Measurements from ENCODE around the gene ENDOG. TPM values are rescaled to one million over a fixed set of nuclear protein-coding genes. Genes with fewer than 3 reads are reported as not detected.

ENDOG gene
- total and polyA plus RNA-seq, 9 donors = 16.7 to 27.8 (median 21.8) TPM

DNA sequence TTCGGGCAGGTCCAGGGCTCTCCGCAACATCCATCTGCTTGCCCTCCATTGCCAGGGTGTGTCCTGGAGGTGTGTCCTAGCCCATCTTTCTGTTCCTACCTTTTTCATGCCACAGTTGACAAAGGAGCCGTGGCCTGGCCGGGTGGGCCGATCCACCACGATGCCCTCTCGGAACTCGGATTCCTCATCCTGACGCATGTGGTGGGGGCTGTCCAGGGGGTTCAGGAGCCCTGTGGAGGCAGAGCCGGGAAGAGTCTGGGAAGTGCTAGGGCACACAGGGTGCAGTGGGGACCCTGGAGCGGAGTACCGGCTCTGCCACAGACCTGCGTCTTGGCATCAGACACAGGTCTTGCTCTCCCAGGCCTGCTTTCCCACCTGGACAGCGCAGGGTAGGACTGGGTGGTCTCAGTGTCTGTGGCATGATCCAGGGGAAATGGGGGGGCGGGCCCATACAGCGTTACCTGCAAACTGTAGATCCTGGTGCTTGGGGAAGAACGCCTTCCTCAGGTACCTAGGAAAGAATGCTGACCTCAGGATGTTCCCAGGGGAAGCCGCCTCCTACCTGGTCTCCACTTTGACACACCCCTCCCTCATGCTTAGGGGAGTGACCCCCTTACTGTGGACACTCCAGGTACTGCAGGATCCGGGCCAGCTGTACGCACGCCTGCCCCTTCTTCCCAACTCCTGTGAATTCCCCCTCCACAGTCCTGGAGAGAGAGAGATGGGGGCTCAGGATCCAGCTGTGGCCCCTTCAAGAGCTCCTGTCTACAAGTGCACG, 7.8 kb downstream of the ENDOG start:
- H3K4me3 ChIP-seq (ENCODE audit: low read length) = no peak overlapping the region
- no peaks in the 10 kb centered on the region for H3K9me3 ChIP-seq (replicated peaks; ENCODE audit: control insufficient read depth, low read depth, low read length)
- H3K4me1 ChIP-seq (ENCODE audit: control insufficient read depth, insufficient read depth, low read length) = peaks cover 17% of the 10 kb centered on the region
- 93% methylated on average over 16 of the region's 22 CpGs for WGBS (ENCODE audit: insufficient coverage)
- H3K27me3 ChIP-seq (ENCODE audit: control insufficient read depth, insufficient read depth, low read length) = no peaks in the 10 kb centered on the region
- peaks cover 63% of the 10 kb centered on the region for H3K36me3 ChIP-seq (ENCODE audit: control insufficient read depth, insufficient read depth, low read length)
- DNase-seq = no peak
- H3K27ac ChIP-seq (ENCODE audit: low read length) = no peak overlapping the region

DNA sequence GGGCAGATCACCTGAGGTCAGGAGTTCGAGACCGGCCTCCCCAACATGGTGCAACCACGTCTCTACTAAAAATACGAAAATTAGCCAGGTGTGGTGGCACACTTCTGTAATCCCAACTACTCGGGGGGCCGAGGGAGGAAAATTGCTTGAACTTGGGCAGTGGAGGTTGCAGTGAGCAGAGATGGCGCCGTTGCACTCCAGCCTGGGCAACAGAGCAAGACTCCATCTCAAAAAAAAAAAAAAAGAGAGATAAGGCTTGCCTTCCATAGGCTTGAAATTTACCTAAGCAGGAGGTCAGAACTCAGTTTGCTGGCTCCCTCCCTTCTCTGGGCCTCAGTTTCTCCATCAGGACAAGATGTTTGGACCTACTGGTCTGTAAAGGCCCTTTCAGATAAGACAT, 10.0 kb downstream of the ENDOG start:
- Histone ChIP-seq H3K27me3 (ENCODE audit: control insufficient read depth, insufficient read depth, low read length) (no peaks in the 10 kb centered on the region), H3K9me3 (replicated peaks; ENCODE audit: control insufficient read depth, low read depth, low read length) (no peaks in the 10 kb centered on the region), H3K4me3 (ENCODE audit: low read length) (no peak overlapping the region), H3K4me1 (ENCODE audit: control insufficient read depth, insufficient read depth, low read length) (peaks cover 17% of the 10 kb centered on the region), H3K27ac (ENCODE audit: low read length) (no peak overlapping the region), H3K36me3 (ENCODE audit: control insufficient read depth, insufficient read depth, low read length) (peaks cover 46% of the 10 kb centered on the region)
- WGBS (ENCODE audit: insufficient coverage) = 73% methylated on average over 2 of the region's 8 CpGs
- DNase-seq = no peak

DNA sequence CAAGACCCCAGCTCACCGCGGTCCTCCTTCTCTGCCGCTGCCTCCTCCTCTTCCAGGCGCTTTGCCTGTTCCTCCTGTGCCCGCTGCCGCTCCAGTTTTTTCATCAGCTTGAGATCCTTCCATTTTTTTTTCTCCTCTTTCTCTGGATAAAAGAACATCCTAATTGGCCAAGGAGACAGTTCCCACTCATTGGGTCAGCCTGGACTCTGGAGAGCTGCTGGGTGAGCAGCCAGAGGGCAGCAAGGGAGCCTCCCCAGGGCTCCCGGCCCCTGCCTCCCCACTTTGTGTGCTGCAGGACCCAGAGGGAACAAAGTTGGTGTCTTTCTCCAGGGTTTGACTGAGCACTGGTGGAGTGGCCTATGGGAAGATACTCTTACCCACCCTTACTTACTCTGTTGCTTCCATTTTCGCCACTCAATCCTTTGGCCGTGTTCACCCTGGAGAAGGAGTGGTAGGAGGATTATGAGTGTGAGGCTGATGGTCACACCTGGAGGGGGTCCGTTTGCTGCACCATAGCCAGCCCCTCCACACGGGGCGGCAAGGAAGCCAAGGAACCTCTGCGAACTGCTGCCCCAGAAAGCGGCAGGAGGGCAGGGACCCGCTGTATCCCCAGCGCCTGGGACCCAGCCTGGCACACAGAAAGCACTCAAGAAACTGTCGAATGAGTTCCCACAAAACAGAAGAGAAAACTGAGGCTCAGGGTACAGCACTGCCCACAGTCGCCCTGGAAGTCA, 10.6 kb downstream of the ENDOG start:
- Histone ChIP-seq H3K27me3 (ENCODE audit: control insufficient read depth, insufficient read depth, low read length) (no peaks in the 10 kb centered on the region), H3K4me1 (ENCODE audit: control insufficient read depth, insufficient read depth, low read length) (peaks cover 17% of the 10 kb centered on the region), H3K4me3 (ENCODE audit: low read length) (peak overlapping the region; percentile 92), H3K27ac (ENCODE audit: low read length) (peak overlapping the region; percentile 17), H3K9me3 (replicated peaks; ENCODE audit: control insufficient read depth, low read depth, low read length) (no peaks in the 10 kb centered on the region), H3K36me3 (ENCODE audit: control insufficient read depth, insufficient read depth, low read length) (peaks cover 45% of the 10 kb centered on the region)
- WGBS (ENCODE audit: insufficient coverage) = 33% methylated on average over 15 of the region's 18 CpGs
- no peak for DNase-seq

DNA sequence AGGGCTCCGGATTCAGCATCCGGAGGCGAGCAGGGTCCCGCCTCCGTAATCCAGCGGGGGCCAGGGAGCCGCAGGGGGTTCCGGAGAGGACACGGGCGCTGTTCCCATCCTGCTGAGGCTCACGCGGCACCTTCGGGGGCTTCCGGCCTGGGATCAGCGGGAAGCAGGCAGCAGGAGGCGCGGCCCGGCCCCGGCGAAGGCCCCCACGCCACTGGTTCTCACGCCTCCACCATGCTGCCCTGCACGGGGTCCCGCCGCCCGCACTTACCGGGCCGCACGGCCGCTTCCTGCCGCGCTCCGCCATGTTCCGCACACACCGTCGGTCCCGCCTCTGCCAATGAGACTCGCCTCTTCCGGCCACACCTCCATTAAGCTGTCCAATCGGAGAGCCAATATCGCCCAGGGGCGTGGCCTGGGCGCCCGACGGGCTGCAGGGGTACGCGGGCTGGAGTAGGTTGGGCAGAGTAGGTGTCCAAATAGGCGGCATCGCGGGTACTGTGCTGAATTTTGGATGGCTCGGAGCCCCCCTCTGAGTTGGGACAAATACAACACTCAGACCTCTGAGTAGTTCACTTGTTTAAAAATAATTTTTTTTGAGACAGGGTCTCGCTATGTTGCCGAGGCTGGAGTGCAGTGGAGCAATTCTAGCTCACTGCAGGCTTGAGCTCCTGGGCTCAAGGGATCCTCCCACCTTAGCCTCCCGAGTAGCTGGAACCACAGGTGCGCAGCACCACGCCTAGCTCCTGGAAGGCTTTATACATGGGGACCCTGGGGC, 11.4 kb downstream of the ENDOG start, which contains the start of gene SPOUT1:
TSS of gene SPOUT1 (minus strand) at position 318 of the 775 bp plus-strand sequence. CDS start at position 304, 14 bp downstream.
- H3K27me3 ChIP-seq (ENCODE audit: control insufficient read depth, insufficient read depth, low read length) = no peaks in the 10 kb centered on the region
- DNase-seq = peak; percentile 97
- H3K27ac ChIP-seq (ENCODE audit: low read length) = peak within 1 kb of the TSS; percentile 17
- H3K4me1 ChIP-seq (ENCODE audit: control insufficient read depth, insufficient read depth, low read length) = peaks cover 17% of the 10 kb centered on the region
- H3K36me3 ChIP-seq (ENCODE audit: control insufficient read depth, insufficient read depth, low read length) = peaks cover 37% of the 10 kb centered on the region
- under 1% methylated on average over 49 of the region's 56 CpGs for WGBS (ENCODE audit: insufficient coverage)
- H3K4me3 ChIP-seq (ENCODE audit: low read length) = peak within 1 kb of the TSS; percentile 92
- H3K9me3 ChIP-seq (replicated peaks; ENCODE audit: control insufficient read depth, low read depth, low read length) = no peaks in the 10 kb centered on the region

DNA sequence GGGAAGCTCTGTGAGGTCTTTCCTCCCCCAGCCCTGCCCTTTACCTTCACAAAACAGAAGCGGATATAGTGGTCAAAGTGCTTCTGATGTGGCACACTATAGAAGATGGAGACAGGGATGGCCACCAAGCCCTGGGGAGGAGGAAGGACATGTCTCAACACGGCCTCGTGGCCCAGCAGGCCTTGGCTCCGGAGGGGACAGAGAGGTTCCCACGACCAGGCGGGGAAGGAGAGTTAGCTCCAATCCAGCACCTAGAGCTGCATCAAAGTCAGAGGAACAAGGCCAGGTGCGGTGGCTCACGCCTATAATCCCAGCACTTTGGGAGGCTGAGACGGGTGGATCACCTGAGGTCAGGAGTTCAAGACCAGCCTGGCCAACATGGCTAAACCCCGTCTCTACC, 15.4 kb downstream of the ENDOG start:
- no peak for DNase-seq
- Histone ChIP-seq H3K27me3 (ENCODE audit: control insufficient read depth, insufficient read depth, low read length) (no peaks in the 10 kb centered on the region), H3K27ac (ENCODE audit: low read length) (no peak overlapping the region), H3K4me1 (ENCODE audit: control insufficient read depth, insufficient read depth, low read length) (peaks cover 16% of the 10 kb centered on the region), H3K9me3 (replicated peaks; ENCODE audit: control insufficient read depth, low read depth, low read length) (no peaks in the 10 kb centered on the region), H3K36me3 (ENCODE audit: control insufficient read depth, insufficient read depth, low read length) (peaks cover 17% of the 10 kb centered on the region), H3K4me3 (ENCODE audit: low read length) (no peak overlapping the region)
- 96% methylated on average over 8 of the region's 10 CpGs for WGBS (ENCODE audit: insufficient coverage)

DNA sequence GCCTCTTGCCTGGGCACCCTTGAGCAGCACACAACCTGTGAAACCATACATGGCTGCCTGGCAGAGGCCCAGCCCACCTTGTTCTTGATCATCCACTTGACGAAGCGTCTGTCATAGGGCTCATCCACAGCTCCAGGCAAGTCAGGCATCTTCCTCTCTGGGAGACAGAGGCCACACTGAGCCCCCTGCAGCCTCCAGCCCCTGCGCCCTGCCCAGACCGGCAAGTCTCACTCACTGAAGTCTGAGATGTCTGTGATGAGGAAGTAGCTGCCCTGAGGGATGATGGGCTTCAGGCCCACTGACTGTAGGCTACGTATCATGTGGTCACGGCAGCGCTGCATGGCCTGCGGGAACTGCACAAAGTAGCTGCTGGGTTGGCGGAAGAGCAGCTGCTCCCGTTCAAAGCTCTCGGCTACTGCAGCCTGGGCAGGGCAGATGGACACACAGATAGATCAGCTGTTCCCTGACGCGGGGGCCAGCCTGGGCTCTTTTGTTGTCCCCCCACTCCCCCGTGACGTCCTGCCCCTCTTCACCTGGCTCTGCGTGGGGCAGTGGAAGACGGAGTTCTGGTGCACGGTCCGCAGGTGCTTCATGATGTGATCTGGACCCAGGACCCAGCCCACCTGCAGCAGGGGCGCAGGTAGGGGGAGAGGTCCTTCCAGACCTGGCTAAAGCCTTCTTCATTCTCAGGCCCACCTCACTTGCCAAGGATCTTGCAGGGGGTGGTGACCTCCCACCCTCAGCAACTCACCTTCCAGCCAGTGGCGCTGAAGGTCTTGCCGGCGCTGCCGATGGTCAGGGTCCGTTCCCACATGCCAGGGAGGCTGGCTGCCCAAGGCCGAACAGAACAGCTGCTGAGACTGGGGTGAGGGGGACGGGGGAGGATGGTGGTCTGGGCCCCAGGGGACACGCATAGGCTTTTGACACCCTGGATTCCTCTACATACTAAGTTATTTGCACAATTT, 17.2 kb downstream of the ENDOG start:
- H3K4me1 ChIP-seq (ENCODE audit: control insufficient read depth, insufficient read depth, low read length) = peaks cover 3% of the 10 kb centered on the region
- H3K36me3 ChIP-seq (ENCODE audit: control insufficient read depth, insufficient read depth, low read length) = peaks cover 17% of the 10 kb centered on the region
- no peak overlapping the region for H3K27ac ChIP-seq (ENCODE audit: low read length)
- no peak for DNase-seq
- no peaks in the 10 kb centered on the region for H3K9me3 ChIP-seq (replicated peaks; ENCODE audit: control insufficient read depth, low read depth, low read length)
- H3K27me3 ChIP-seq (ENCODE audit: control insufficient read depth, insufficient read depth, low read length) = no peaks in the 10 kb centered on the region
- WGBS (ENCODE audit: insufficient coverage) = 83% methylated on average over 16 of the region's 28 CpGs
- H3K4me3 ChIP-seq (ENCODE audit: low read length) = no peak overlapping the region

DNA sequence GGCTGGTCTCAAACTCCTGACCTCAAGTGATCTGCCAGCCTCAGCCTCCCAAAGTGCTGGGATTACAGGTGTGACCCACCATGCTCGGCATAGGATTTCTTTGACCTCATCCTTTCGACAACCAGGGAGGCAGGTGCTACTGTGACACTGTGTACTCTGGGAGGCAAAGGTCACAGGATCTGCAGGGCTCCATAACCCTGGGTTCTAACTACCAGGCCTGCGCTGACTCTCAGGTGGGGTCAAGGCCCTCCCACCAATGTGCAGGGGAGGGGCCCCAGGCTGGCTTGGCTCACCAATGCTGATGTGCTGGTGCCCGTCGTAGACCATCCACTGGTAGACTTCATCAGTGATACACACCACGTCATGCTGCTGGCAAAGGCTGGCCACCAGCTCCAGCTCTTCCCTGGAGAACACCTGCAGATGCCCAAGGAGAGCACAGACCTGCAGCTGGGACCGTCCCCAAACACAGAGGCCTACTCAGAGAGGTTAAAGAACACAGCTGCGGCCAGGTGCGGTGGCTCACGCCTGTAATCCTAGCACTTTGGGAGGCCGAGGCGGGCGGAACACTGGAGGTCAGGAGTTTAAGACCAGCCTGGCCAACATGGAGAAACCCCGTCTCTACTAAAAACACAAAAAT, 18.3 kb downstream of the ENDOG start:
- WGBS (ENCODE audit: insufficient coverage) = 76% methylated on average over 7 of the region's 14 CpGs
- Histone ChIP-seq H3K36me3 (ENCODE audit: control insufficient read depth, insufficient read depth, low read length) (peaks cover 17% of the 10 kb centered on the region), H3K27me3 (ENCODE audit: control insufficient read depth, insufficient read depth, low read length) (no peaks in the 10 kb centered on the region), H3K4me3 (ENCODE audit: low read length) (no peak overlapping the region), H3K27ac (ENCODE audit: low read length) (no peak overlapping the region), H3K4me1 (ENCODE audit: control insufficient read depth, insufficient read depth, low read length) (peaks cover 3% of the 10 kb centered on the region), H3K9me3 (replicated peaks; ENCODE audit: control insufficient read depth, low read depth, low read length) (no peaks in the 10 kb centered on the region)
- DNase-seq = no peak

DNA sequence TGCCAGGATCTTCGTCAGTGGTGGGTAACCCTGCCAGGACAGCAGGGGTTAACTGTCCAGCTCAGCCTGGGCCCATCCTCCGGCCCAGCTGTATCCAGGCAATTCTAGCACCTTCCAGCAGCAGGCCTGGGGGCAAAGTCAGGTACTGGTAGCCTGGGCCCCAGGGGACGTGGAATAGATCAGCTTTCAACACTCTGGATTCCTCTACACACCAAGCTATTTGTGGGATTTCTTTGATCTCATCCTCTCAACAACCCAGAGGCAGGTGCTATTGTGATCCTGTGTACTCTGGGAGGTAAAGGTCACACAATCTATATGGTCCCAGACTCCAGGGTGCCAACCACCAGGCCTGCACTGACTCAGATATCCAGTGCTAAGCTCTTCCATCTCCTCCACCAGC, 20.0 kb downstream of the ENDOG start:
- H3K4me3 ChIP-seq (ENCODE audit: low read length) = no peak overlapping the region
- peaks cover 3% of the 10 kb centered on the region for H3K4me1 ChIP-seq (ENCODE audit: control insufficient read depth, insufficient read depth, low read length)
- no peak overlapping the region for H3K27ac ChIP-seq (ENCODE audit: low read length)
- 49% methylated on average over 2 of the region's 3 CpGs for WGBS (ENCODE audit: insufficient coverage)
- H3K36me3 ChIP-seq (ENCODE audit: control insufficient read depth, insufficient read depth, low read length) = peaks cover 20% of the 10 kb centered on the region
- H3K27me3 ChIP-seq (ENCODE audit: control insufficient read depth, insufficient read depth, low read length) = no peaks in the 10 kb centered on the region
- H3K9me3 ChIP-seq (replicated peaks; ENCODE audit: control insufficient read depth, low read depth, low read length) = no peaks in the 10 kb centered on the region
- DNase-seq = no peak

DNA sequence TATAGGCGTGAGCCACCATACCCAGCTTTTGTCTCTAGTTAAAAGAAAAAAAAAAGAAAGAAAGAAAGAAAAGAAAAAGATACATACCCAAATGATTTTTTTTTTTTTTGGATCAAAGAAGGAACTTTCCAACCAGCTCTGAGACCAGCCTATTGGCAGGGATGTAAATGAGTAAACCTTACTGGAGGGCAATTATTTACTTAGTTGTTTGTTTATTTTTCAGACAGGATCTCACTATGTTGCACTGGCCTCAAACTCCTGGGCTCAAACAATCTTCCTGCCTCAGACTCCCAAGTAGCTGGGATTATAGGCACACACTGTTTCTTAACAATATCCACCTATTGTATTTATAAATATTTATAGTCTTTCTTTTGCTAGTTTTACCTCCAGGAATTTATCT, 22.2 kb downstream of the ENDOG start:
- H3K4me3 ChIP-seq (ENCODE audit: low read length) = no peak overlapping the region
- no peaks in the 10 kb centered on the region for H3K27me3 ChIP-seq (ENCODE audit: control insufficient read depth, insufficient read depth, low read length)
- no CpG with 5 or more reads among the region's 1 CpG for WGBS (ENCODE audit: insufficient coverage)
- no peaks in the 10 kb centered on the region for H3K9me3 ChIP-seq (replicated peaks; ENCODE audit: control insufficient read depth, low read depth, low read length)
- peaks cover 8% of the 10 kb centered on the region for H3K36me3 ChIP-seq (ENCODE audit: control insufficient read depth, insufficient read depth, low read length)
- H3K27ac ChIP-seq (ENCODE audit: low read length) = no peak overlapping the region
- no peak for DNase-seq
- peaks cover 9% of the 10 kb centered on the region for H3K4me1 ChIP-seq (ENCODE audit: control insufficient read depth, insufficient read depth, low read length)
